AG09319 (cell line): Measurements from ENCODE around the gene KPNA1.

Experiments used
- DNase-seq: peaks from one replicate; pipeline ENCODE4 v3.0.0-alpha.2; 2010; ENCODE audit warnings: low read depth; ENCODE audit errors: extremely low read depth
- CTCF ChIP-seq: IDR thresholded peaks from 2 replicates; pipeline ENCODE4 v1.5.1; 2011; ENCODE audit warnings: low read depth, mild to moderate bottlenecking, inconsistent platforms, low read length, moderate library complexity

KPNA1 gene

GRCh38 chr3:122383771-122384697 lies 130.7 kb downstream of the KPNA1 start, which contains the start of gene FAM162A:
Gene FAM162A (plus strand): TSS chr3:122384182. CDS start chr3:122384266, 84 bp downstream.
- peak; percentile 61 for DNase-seq
- TF ChIP-seq CTCF = peak; percentile 55

- TF ChIP-seq CTCF = no peak
- DNase-seq = peak; percentile 31
Measured at GRCh38 chr3:122382888-122383666, 131.7 kb downstream of the KPNA1 start, which contains the start of gene MIX23. Gene MIX23 (minus strand): TSS chr3:122383231. CDS start chr3:122383224, 7 bp downstream.

GRCh38 chr3:122377975-122378374 lies 136.8 kb downstream of the KPNA1 start:
- no peak for TF ChIP-seq CTCF
- DNase-seq = no peak

GRCh38 chr3:122374034-122374433 lies 140.7 kb downstream of the KPNA1 start:
- no peak for DNase-seq

More at GRCh38 chr3:122374034-122374433, 140.7 kb downstream of the KPNA1 start:
- no peak for TF ChIP-seq CTCF
